Femur (tissue), 1 donor: Measurements from ENCODE around the gene KLF11.

Experiments
- DNase-seq: peaks from one replicate; pipeline ENCODE4 v3.0.0-alpha.2; 2017

Gene KLF11

DNA sequence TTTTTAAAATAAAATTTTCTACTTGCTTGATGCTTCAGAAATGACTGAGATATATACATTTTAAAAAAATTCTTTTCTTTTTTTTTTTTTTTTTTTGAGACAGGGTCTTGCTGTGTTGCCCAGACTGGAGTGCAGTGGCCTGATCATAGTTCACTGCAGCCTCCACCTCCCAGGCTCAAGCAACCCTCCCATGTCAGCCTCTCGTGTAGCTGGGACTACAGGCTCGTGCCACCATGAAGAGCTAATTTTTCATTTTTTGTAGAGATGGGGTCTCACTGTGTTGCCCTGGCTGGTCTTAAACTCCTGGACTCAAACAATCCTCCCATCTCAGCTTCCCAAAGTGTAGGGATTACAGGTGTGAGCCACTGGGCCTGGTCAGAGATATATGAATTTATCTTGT is 24.0 kb downstream of the KLF11 start:
- no peak for DNase-seq

DNA sequence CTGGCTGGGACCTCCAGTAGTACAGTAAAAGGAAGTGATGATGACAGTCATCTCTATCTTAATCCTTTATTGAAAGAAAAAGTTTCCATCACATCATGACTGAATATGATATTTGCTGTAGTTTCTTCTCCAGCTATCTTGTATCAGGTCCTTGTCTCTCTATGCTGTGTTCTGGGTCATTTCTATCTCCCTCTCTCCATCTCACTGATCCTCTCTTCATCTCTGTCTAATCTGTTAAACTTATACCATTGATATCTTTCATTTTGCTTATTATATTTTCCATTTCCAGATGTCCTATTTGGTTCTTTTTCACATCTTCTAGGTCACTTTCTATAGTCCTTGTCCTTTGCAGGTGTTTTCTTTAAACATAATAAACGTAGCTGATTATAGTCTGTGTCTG is 24.5 kb downstream of the KLF11 start:
- no peak for DNase-seq

DNA sequence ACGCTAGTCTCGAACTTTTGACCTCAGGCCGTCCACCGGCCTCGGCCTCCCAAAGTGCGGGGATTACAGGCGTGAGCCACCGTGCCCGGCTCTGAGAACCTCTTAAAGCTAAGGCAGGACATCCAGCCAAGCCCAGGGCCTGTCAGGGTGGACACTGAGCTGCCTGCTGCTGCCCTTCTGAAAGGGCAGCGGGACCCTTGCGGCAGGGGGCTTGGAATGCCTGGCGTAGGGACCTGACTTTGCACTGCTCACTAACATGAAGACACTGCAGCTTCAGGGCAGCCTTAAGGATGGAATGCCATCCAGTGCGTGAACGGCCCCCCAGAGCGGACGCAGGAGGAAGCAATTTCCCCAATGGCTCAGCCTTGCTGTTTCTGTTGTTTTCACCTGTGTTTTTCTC is 27.8 kb downstream of the KLF11 start:
- no peak for DNase-seq

GRCh38 chr2:10071595-10071994 is 28.2 kb downstream of the KLF11 start:
- DNase-seq = no peak

DNA sequence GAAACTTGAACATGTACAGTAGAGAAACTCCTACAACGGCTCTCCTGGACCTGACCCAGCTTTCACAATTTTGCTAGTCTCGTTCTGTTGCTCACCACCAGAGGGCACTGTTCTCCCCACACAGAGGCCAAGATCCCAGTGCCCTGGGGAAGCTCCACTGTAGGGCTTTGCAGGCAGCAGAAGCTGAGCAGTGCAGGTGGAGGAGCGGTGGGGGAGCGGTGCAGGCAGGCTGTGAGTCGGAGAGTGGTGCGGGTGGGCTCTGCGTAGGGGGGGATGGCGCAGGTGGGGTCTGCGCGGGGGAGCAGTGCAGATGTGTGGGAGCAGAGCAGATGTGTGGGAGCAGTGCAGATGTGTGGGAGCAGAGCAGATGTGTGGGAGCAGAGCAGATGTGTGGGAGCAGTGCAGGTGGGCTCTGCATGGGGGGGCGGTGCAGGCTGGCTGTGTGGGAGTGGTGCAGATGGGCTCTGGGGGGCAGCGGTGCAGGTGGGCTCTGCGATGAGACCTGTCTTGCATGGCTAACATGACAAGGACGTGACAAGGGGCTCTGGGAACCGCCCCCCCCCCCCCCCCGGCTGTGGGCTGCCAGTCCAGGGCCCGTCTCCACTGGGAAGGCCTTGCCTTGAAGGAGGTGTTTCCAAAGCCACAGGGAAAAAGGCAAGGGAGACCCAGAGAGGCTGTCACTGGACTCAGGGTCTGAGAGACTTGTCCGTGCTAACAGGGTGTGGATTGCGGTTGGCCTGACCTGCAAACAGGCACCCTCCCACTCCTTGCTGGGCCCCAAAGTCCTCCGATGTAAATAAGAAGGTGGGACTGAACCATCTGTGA is 29.5 kb downstream of the KLF11 start:
- peak; percentile 91 for DNase-seq

DNA sequence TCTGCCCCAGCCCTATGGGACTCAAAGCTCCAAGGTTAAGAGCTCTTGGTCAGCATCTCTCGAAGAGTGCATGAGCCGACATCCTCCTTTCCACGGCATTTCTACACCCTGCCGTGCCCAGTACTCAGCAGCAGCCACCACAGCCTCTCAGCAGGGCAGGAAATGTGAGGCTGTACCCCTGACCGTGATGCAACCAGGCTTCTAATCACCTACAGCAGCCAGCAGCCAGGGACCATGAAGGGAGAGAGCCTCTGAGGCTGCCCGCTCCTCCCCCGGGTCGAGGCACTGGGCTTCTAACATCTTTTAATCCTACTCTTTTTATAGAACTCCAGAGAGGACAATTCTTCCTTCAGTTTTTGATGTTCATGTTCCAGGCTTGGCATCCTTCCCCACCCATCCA is 30.4 kb downstream of the KLF11 start:
- DNase-seq = no peak

GRCh38 chr2:10075101-10075500 is 31.8 kb downstream of the KLF11 start:
- DNase-seq = no peak

DNA sequence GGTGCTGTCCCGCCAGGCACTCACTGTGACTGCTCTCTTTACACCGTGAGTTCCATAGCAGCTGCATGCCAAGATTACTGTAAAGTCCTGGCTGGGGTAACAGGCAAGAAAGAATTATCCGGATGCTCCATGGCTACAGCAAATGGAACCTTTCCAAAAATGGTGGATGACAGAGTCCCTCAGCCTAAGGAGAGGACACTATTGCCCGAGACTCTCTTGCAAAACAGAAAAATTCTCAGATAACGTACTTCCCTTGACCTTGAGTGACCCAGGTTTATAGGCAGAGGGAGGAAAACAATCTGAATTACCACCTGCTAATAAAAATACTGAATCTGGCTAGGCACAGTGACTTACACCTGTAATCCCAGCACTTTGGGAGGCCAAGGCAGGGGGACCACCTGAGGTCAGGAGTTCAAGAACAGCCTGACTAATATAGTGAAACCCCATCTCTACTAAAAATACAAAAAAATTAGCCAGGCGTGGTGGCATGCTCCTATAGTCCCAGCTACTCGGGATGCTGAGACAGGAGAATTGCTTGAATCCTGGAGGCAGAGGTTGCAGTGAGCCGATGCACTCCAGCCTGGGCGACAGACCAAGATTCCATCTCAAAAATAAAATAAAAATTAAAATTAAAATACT is 32.3 kb downstream of the KLF11 start:
- no peak for DNase-seq

- DNase-seq = no peak
Measured at GRCh38 chr2:10076511-10076910, 33.2 kb downstream of the KLF11 start.

DNA sequence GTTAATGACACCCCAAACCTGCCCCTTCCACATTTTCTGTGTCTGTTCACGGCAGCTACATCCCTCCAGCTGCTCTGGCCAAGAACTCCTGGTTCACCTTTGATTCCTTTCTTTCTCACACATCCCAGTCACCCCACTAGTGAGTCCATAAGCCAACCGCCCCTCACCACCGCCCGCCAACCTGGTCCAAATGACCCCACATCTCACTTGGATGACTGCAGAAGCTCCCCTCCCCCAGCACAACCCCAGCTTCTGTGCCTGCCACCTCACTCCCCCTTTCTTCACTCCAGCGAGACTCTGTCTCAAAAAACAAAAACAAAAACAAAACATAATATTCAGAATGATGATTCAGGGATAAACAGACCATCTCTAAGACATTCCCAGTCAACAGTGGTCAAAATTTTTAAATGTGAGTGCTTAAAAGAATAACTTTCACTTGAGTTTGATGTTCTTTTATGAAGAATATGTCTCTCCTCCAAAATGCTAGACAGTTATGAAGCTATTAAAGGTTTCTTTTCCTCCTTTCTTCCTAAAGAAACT is 33.7 kb downstream of the KLF11 start:
- no peak for DNase-seq

GRCh38 chr2:10078001-10078400 is 34.7 kb downstream of the KLF11 start:
- DNase-seq = no peak

GRCh38 chr2:10078704-10079265 is 35.4 kb downstream of the KLF11 start:
- DNase-seq = no peak

GRCh38 chr2:10079266-10079869 is 36.0 kb downstream of the KLF11 start:
- DNase-seq = peak; percentile 72

DNA sequence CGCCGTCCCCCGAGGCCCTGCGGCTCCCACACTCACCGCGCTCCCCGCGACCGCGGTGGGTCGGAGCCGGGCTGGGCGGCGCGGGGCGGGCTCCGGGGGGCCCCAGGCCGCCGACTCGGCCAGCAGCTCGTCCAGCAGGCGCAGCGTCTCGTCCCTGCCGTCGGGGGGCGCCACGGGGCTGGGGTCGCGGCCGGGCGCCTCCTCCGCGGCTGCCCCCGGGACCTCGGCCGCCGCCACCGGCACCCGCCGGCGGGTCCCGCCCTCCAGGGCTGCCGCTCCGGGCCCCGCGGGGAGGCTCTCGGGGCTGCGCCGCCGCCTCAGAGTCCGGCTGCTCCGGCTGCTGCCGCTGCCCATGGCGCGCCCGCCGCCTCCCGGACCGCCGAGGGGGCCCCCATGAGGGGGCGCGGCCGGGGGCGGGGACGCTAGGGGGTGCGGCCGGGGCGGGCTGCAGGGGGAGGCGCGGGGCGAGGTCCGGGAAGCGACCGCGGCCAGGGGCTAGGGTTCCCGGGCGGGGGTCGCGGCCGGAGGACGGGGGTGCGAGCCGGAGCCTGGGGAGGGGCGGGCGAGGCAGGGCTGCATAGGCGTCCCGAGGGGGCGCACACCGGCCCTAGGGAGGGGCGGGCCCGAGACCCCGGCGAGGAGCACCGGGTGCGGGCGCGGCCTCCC is 36.7 kb downstream of the KLF11 start, which contains the start of gene CYS1:
TSS of gene CYS1 (minus strand) at position 542 of the 666 bp plus-strand sequence. CDS start at position 354, 188 bp downstream.
- peak; percentile 36 for DNase-seq

DNA sequence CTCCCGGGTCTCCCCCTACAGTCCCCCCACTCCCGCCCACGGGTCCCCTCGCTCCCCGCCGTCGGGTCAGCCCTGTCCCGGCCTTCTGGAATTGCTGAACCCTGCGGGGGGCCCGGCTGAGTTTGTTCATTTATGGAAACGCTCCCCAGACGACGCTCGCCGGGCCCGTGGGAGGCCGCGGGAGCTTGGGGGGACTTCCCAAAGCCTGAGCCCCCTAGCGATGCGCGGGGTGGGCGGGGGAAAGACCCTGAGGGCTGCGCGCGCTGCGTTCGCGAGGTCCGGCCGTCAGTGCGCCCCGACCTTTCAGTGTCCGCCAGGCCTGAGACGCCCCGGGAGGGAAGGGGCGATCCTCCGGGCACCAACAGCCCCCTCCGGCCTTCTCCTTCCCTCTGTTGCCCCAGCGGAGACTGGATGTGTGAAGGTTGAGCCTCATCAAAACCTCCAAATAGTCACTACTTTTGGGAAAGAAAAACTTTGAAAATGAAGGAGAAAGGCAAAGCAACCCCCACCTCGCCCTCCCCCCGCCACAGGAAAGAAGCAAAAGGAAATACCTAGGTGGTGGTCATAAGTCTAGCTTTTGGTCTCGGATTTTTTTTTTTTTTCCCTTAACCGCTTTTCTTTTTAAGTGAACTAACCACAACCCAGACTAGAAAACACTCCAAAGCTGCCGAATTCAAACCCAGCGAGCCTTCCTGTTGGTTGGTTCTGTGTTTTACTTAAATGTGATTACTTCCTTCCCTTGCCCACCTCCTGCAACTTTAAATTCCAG is 37.4 kb downstream of the KLF11 start:
- DNase-seq = no peak

DNA sequence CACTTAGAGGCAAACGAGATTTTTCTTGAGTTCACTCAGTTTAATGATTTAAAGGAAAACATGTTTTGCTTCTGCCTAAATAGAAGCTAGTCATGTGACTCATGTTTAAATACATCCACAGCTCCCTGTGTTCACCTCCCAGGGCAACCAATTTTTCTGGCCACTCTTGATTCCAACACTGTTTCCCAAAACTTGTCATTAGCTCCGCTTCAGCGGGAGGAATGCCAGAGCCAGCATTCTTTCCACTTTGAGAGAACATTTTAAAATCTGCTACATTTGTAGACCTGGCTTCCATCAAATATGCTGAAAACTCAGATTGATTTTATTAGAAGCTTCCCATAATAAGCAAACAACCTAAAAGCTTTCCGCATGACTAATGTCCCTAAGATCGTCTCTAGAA is 39.7 kb downstream of the KLF11 start:
- DNase-seq = peak; percentile 73

DNA sequence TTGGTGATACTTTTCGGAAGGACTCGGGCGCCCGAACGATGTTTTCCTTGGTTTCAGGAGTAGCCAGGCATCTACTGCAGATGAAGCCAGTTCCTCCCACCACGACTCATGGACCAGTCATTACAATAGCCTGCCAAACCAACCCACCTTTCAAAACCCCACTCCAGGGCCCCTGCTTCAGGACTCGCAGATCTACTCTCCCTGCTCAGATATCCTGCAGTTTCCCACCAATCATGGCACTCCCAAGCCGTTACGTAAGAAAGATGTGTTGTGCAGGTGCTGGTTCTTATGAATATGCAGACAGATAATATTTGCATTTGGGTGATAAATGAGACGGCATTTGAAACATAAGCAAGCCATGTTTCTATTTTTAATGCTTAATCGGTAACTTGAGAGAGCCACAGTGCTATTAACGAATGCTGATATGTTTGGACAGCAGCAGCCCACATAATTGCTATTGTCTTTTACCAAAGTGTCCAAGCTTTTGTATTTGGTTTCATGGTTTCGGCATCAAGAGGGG is 40.4 kb downstream of the KLF11 start:
- no peak for DNase-seq

GRCh38 chr2:10084223-10084865 is 41.0 kb downstream of the KLF11 start:
- DNase-seq = no peak

GRCh38 chr2:10085043-10085667 is 41.8 kb downstream of the KLF11 start:
- no peak for DNase-seq

GRCh38 chr2:10085668-10086059 is 42.3 kb downstream of the KLF11 start:
- no peak for DNase-seq

DNA sequence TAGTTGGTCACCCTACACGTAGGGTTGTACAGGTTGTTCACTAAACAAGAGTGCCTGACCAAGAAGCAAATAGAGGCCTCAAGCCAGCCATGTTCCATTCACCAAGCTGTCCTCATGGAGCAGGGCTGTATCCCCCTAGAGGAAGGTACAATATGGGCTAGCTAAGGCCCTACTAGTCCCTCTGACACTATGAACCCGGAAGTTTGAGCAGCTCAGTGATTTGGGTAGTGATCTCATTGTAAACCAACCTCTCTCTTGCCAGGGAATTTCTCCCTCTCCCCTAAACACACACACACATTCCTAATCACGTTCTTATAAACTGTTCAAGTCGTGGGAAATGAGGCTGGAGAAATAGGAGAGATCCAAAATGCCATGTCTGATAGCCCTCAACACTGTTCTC is 43.6 kb downstream of the KLF11 start:
- DNase-seq = no peak
